ENCODE measurements around the gene BORCS5. TPM values are rescaled to one million over a fixed set of nuclear protein-coding genes. Genes with fewer than 3 reads are reported as not detected.

BORCS5 gene
- total RNA-seq, 1 experiment from 2014 or later, result 13.9 TPM

DNA sequence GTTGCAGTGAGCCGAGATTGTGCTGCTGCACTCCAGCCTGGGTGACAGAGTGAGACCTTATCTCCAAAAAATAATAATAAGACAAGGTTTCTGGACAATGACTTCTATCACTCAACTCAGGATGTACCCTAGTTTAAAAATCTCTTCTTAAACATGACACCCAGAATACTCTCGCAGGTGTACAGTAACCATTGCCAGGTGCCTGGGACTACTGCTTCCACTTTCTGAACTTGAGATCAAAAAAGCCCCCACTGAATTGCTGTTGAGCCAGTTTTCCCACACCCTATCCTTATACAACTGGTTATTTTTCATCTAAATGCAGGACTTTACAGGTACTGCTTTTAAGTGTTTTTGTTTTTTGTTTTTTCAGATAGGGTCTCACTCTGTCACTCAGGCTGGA lies 36.3 kb downstream of the BORCS5 start:
- no CpG with 5 or more reads among the region's 2 CpGs for WGBS (ENCODE audit: extremely low coverage, insufficient read length, low lambda C conversion rate)
- no peak overlapping the region for H2AFZ ChIP-seq (ENCODE audit: low read length)

More for the DNA sequence above, 36.3 kb downstream of the BORCS5 start:
- Histone ChIP-seq H4K8ac (replicated peaks; ENCODE audit: insufficient read length, low read depth, low read length) (no peak overlapping the region), H3K27ac (ENCODE audit: insufficient read length, low read depth, low read length) (no peak overlapping the region), H2BK20ac (ENCODE audit: low read depth, low read length, poor library complexity, severe bottlenecking) (no peak overlapping the region), H3K9ac (ENCODE audit: extremely low read depth, insufficient read length, low read length) (no peak overlapping the region), H2BK15ac (ENCODE audit: low read depth, low read length) (no peak overlapping the region), H2BK5ac (ENCODE audit: insufficient read length, low read length) (no peak overlapping the region), H3K27me3 (ENCODE audit: insufficient read depth, low read length) (no peaks in the 10 kb centered on the region), H3K79me2 (ENCODE audit: insufficient read depth, low read length) (no peaks in the 10 kb centered on the region), H3K14ac (ENCODE audit: insufficient read depth, low read length) (no peak overlapping the region), H2AK5ac (ENCODE audit: insufficient read length, low read length) (no peak overlapping the region), H4K91ac (ENCODE audit: insufficient read length, low read depth, low read length) (no peak overlapping the region), H4K20me1 (ENCODE audit: control insufficient read depth, insufficient read depth, insufficient read length) (no peaks in the 10 kb centered on the region), H3K9me3 (ENCODE audit: control insufficient read depth, low read depth, low read length) (no peaks in the 10 kb centered on the region), H3K4me2 (ENCODE audit: insufficient read depth, insufficient read length, low read length) (no peak overlapping the region), H4K5ac (ENCODE audit: insufficient read length, low read depth, low read length) (no peak overlapping the region), H3K56ac (ENCODE audit: insufficient read length, low read depth, low read length) (no peak overlapping the region), H3T11ph (ENCODE audit: low read length) (no peak overlapping the region), H3K18ac (ENCODE audit: insufficient read length, low read depth, low read length) (no peak overlapping the region), H3K4ac (ENCODE audit: low read depth, low read length) (no peak overlapping the region), H3K23me2 (ENCODE audit: insufficient read length, low read depth, low read length, poor library complexity, severe bottlenecking) (no peaks in the 10 kb centered on the region), H3K4me1 (ENCODE audit: insufficient read depth, low read length) (peaks cover 3% of the 10 kb centered on the region; the same call in 1 of the 2 replicates), H3K23ac (ENCODE audit: insufficient read length, low read depth, low read length) (no peak overlapping the region), H2BK12ac (ENCODE audit: insufficient read length, low read depth, low read length) (no peak overlapping the region), H2BK120ac (ENCODE audit: low read depth, low read length, poor library complexity, severe bottlenecking) (no peak overlapping the region), H3K79me1 (ENCODE audit: insufficient read depth, low read depth, low read length, poor library complexity, severe bottlenecking) (no peaks in the 10 kb centered on the region)
- Mint-ChIP-seq H3K4me1 (peaks cover 20 to 21% of the 10 kb centered on the region in 2 experiments), H3K36me3 (ENCODE audit: insufficient read depth in 1 of 3, low read depth in 3 of 3) (peaks cover 0 to 5% (median 0%) of the 10 kb centered on the region in 3 experiments; a peak in 2 of 7 replicates), H3K27me3 (ENCODE audit: low read depth) (no peaks in the 10 kb centered on the region), H3K9me3 (no peaks in the 10 kb centered on the region), H3K27ac (no peak overlapping the region; a peak in 1 of 7 replicates), H3K4me3 (no peak overlapping the region)
- DNase-seq, result no peak
- TF ChIP-seq CTCF (conservative IDR thresholded peaks at IDR 0.05), result no peak

All from H9 (cell line).